H1 (cell line): ENCODE data around the gene TMEM151B. TPM values are rescaled to one million over a fixed set of nuclear protein-coding genes. Genes with fewer than 3 reads are reported as not detected.

Experiments used
- CTCF ChIA-PET: fragments of 300-600 bp; sonication (Branson Sonifier 250); formaldehyde crosslinking; loops from one replicate; lab custom pipeline; 2021; ENCODE audit not compliant: partially characterized antibody; lab: Charles Lee
- POLR2A ChIA-PET: fragments of 300-600 bp; sonication (Branson Sonifier 250); formaldehyde crosslinking; loops from one replicate; lab custom pipeline; 2021; ENCODE audit warnings: inconsistent platforms; ENCODE audit not compliant: partially characterized antibody; lab: Charles Lee
- DNase-seq, 2 experiments: peaks; one replicate each; pipeline versions ENCODE4 v3.0.0 to v3.0.0-alpha.2; 2010 to 2022; ENCODE audit warnings: low spot score in 2 of 2, low read depth in 1 of 2, mixed read lengths in 1 of 2
- FAIRE-seq: peaks from 2 replicates; lab custom pipeline; 2011; peaks lifted over from hg19 to GRCh38; lab: Jason Lieb, UNC
- H2AFZ ChIP-seq: 2 replicates; pipeline ENCODE4 v1.8.1; 2012; ENCODE audit warnings: low read length, inconsistent platforms
- H2AK5ac ChIP-seq: 2 replicates; pipeline ENCODE4 v1.6.1; 2013; ENCODE audit warnings: low read depth, low read length
- H2BK120ac ChIP-seq: replicated peaks from 2 replicates; pipeline ENCODE3; 2013; ENCODE audit warnings: low read depth, low read length, inconsistent platforms
- H2BK12ac ChIP-seq: 2 replicates; pipeline ENCODE4 v1.6.1; 2013; ENCODE audit warnings: low read depth, low read length
- H2BK15ac ChIP-seq: 2 replicates; pipeline ENCODE4 v1.6.1; 2013; ENCODE audit warnings: low read length
- H2BK20ac ChIP-seq: 2 replicates; pipeline ENCODE4 v1.6.1; 2013; ENCODE audit warnings: low read length
- H2BK5ac ChIP-seq: 2 replicates; pipeline ENCODE4 v1.6.1; 2013; ENCODE audit warnings: low read depth, low read length
- H3K14ac ChIP-seq: 2 replicates; pipeline ENCODE4 v1.6.1; 2013; ENCODE audit warnings: inconsistent platforms; ENCODE audit not compliant: insufficient read length
- H3K18ac ChIP-seq: 2 replicates; pipeline ENCODE4 v1.6.1; 2013; ENCODE audit warnings: low read length; ENCODE audit errors: extremely low read depth
- H3K23ac ChIP-seq: 2 replicates; pipeline ENCODE4 v1.6.1; 2013; ENCODE audit warnings: inconsistent platforms; ENCODE audit not compliant: insufficient read length
- H3K23me2 ChIP-seq: 2 replicates; pipeline ENCODE4 v1.6.1; 2013; ENCODE audit warnings: low read depth, low read length
- H3K27ac ChIP-seq: 2 replicates; pipeline ENCODE4 v1.6.1; 2011; ENCODE audit warnings: low read depth, low read length, inconsistent platforms
- H3K27me3 ChIP-seq, 4 experiments: replicated peaks in 1 of 4; 1 replicate in 1 of 4; 2 replicates in 3 of 4; pipeline versions ENCODE4 v1.6.1 to v1.8.1; 2011 to 2013; ENCODE audit warnings: low read length in 3 of 4, mild to moderate bottlenecking in 3 of 4, inconsistent platforms in 2 of 4, mixed read lengths in 2 of 4, moderate library complexity in 1 of 4; ENCODE audit not compliant: control insufficient read depth in 3 of 4, insufficient read depth in 3 of 4; ENCODE audit errors: extremely low read depth in 1 of 4
- H3K36me3 ChIP-seq, 4 experiments: 2 replicates each; pipeline versions ENCODE4 v1.6.1 to v1.8.1; 2011 to 2013; ENCODE audit warnings: mild to moderate bottlenecking in 4 of 4, low read length in 3 of 4, moderate library complexity in 2 of 4, control low read depth in 1 of 4, inconsistent platforms in 1 of 4; ENCODE audit not compliant: insufficient read depth in 4 of 4, control insufficient read depth in 2 of 4
- H3K4ac ChIP-seq: replicated peaks from 2 replicates; pipeline ENCODE3; 2013; ENCODE audit warnings: low read length, low read depth, mixed read lengths, inconsistent platforms; ENCODE audit not compliant: insufficient read length
- H3K4me1 ChIP-seq, 4 experiments: replicated peaks in 1 of 4; 1 replicate in 1 of 4; 2 replicates in 3 of 4; pipeline versions ENCODE4 v1.6.1 to v1.8.1; 2011 to 2013; ENCODE audit warnings: low read length in 3 of 4, inconsistent platforms in 2 of 4, mixed read lengths in 1 of 4; ENCODE audit not compliant: insufficient read depth in 4 of 4, control insufficient read depth in 3 of 4
- H3K4me2 ChIP-seq, 2 experiments: 2 replicates each; pipeline versions ENCODE4 v1.6.1 to v1.8.1; 2011 to 2013; ENCODE audit warnings: low read depth in 2 of 2, low read length in 2 of 2, control low read depth in 1 of 2, inconsistent platforms in 1 of 2, mild to moderate bottlenecking in 1 of 2; ENCODE audit not compliant: insufficient read depth in 1 of 2
- H3K4me3 ChIP-seq, 4 experiments: fragments of 200-600, 300-600 bp in 1 of 4; sonication (generic), shearing (Covaris generic), sonication (Bioruptor Twin) in 1 of 4; 2 replicates each; pipeline versions ENCODE4 v1.5.1 to v1.8.1; 2011 to 2016; ENCODE audit warnings: low read length in 4 of 4, low read depth in 3 of 4, control low read depth in 2 of 4, inconsistent platforms in 2 of 4, mild to moderate bottlenecking in 2 of 4, mixed read lengths in 1 of 4, moderate library complexity in 1 of 4; ENCODE audit not compliant: insufficient read depth in 2 of 4; ENCODE audit errors: extremely low read depth in 1 of 4
- H3K56ac ChIP-seq: replicated peaks from 2 replicates; pipeline ENCODE3; 2013; ENCODE audit warnings: low read depth, mild to moderate bottlenecking, mixed read lengths, low read length, inconsistent platforms; ENCODE audit not compliant: insufficient read length
- H3K79me1 ChIP-seq: 2 replicates; pipeline ENCODE4 v1.6.1; 2013; ENCODE audit warnings: low read depth, low read length, control low read depth
- H3K79me2 ChIP-seq, 2 experiments: 2 replicates each; pipeline versions ENCODE4 v1.6.1 to v1.8.1; 2012 to 2013; ENCODE audit warnings: low read length in 2 of 2, mild to moderate bottlenecking in 2 of 2, inconsistent platforms in 1 of 2; ENCODE audit not compliant: insufficient read depth in 2 of 2, control insufficient read depth in 1 of 2
- H3K9ac ChIP-seq, 4 experiments: replicated peaks in 1 of 4; 1 replicate in 1 of 4; 2 replicates in 3 of 4; pipeline versions ENCODE4 v1.6.1 to v1.8.1; 2011 to 2013; ENCODE audit warnings: low read depth in 3 of 4, low read length in 3 of 4, control low read depth in 2 of 4, mild to moderate bottlenecking in 2 of 4, moderate library complexity in 2 of 4, inconsistent platforms in 1 of 4; ENCODE audit errors: extremely low read depth in 1 of 4
- H3K9me3 ChIP-seq, 2 experiments: 2 replicates each; pipeline versions ENCODE4 v1.6.1 to v1.8.1; 2012 to 2013; ENCODE audit warnings: mild to moderate bottlenecking in 2 of 2, moderate library complexity in 2 of 2, control low read depth in 1 of 2, inconsistent platforms in 1 of 2, low read depth in 1 of 2, low read length in 1 of 2, mixed read lengths in 1 of 2; ENCODE audit not compliant: insufficient read depth in 2 of 2
- H4K20me1 ChIP-seq, 2 experiments: replicated peaks in 1 of 2; 2 replicates each; pipeline versions ENCODE3 to v1.8.1; 2011 to 2013; ENCODE audit warnings: inconsistent platforms in 2 of 2, low read length in 2 of 2, mild to moderate bottlenecking in 1 of 2; ENCODE audit not compliant: insufficient read depth in 2 of 2, control insufficient read depth in 1 of 2
- H4K5ac ChIP-seq: 2 replicates; pipeline ENCODE4 v1.6.1; 2013; ENCODE audit warnings: low read length, low read depth, mixed read lengths, inconsistent platforms; ENCODE audit not compliant: insufficient read length
- H4K8ac ChIP-seq: 2 replicates; pipeline ENCODE4 v1.8.0; 2013; ENCODE audit warnings: mild to moderate bottlenecking, moderate library complexity, low read length, inconsistent platforms; ENCODE audit not compliant: insufficient read depth; ENCODE audit errors: extremely low read depth
- H4K91ac ChIP-seq: replicated peaks from 2 replicates; pipeline ENCODE3; 2013; ENCODE audit warnings: low read length, mixed read lengths, inconsistent platforms; ENCODE audit not compliant: insufficient read length
- BCL11A ChIP-seq, 2 experiments: IDR thresholded peaks; one replicate each; pipeline ENCODE4 v1.6.1; 2011; ENCODE audit warnings: low read depth in 2 of 2, low read length in 2 of 2, mild to moderate bottlenecking in 2 of 2
- CHD2 ChIP-seq: IDR thresholded peaks from 2 replicates; pipeline ENCODE4 v1.6.1; 2012; ENCODE audit warnings: low read length, improper control_type of control experiment
- CTBP2 ChIP-seq: IDR thresholded peaks from 2 replicates; pipeline ENCODE4 v1.7.0; 2011; ENCODE audit warnings: borderline replicate concordance, mild to moderate bottlenecking, moderate library complexity, mixed read lengths, low read length; ENCODE audit not compliant: insufficient read depth, insufficient read length
- EZH2 ChIP-seq: fragments of 200-600 bp; sonication (generic); IDR thresholded peaks from 2 replicates; pipeline ENCODE4 v1.7.1; 2012; ENCODE audit warnings: low read depth, mild to moderate bottlenecking, moderate library complexity, low read length, inconsistent platforms; ENCODE audit not compliant: severe bottlenecking
- JUN ChIP-seq: IDR thresholded peaks from 2 replicates; pipeline ENCODE4 v1.6.1; 2011; ENCODE audit warnings: low read depth, mild to moderate bottlenecking, improper control_type of control experiment, low read length
- POU5F1 ChIP-seq: IDR thresholded peaks from 2 replicates; pipeline ENCODE4 v1.6.1; 2011; ENCODE audit warnings: low read depth, mild to moderate bottlenecking, low read length, moderate library complexity
- RXRA ChIP-seq: IDR thresholded peaks from 2 replicates; pipeline ENCODE4 v1.6.1; 2011; ENCODE audit warnings: low read depth, mild to moderate bottlenecking, low read length, moderate library complexity; ENCODE audit not compliant: insufficient read depth
- SP1 ChIP-seq: IDR thresholded peaks from 2 replicates; pipeline ENCODE4 v1.6.1; 2011; ENCODE audit warnings: low read depth, low read length
- SP4 ChIP-seq: IDR thresholded peaks from 2 replicates; pipeline ENCODE4 v1.6.1; 2012; ENCODE audit warnings: low read length, inconsistent platforms
- TAF7 ChIP-seq: optimal IDR thresholded peaks from 2 replicates; pipeline ENCODE3; 2011; ENCODE audit warnings: low read depth, mild to moderate bottlenecking, inconsistent platforms, low read length, moderate library complexity, borderline replicate concordance
- ZNF274 ChIP-seq: IDR thresholded peaks from 2 replicates; pipeline ENCODE4 v1.7.0; 2012; ENCODE audit warnings: low read length, borderline replicate concordance; ENCODE audit errors: extremely low read depth
- WGBS, 2 experiments: shearing (Covaris generic) in 1 of 2; methylation state at CpG; one replicate each; pipeline versions ENCODE4 v1.1.6 to v1.1.7; 2013 to 2015; ENCODE audit warnings: low lambda C conversion rate in 2 of 2, mixed read lengths in 2 of 2, inconsistent platforms in 1 of 2, low coverage in 1 of 2, missing lambda C conversion rate in 1 of 2; ENCODE audit not compliant: insufficient replicate concordance in 2 of 2, insufficient coverage in 1 of 2, insufficient read length in 1 of 2; ENCODE audit errors: extremely low coverage in 1 of 2, missing lambda C conversion rate in 1 of 2; 5-methylcytosine and 5-hydroxymethylcytosine counted together
- polyA plus RNA-seq, 7 experiments: library from polyadenylated mRNA; depleted of rRNA in 3 of 7; stranded (reverse) in 5 of 7; unstranded in 2 of 7; fragments of >200 nt in 5 of 7; fragments of 200-250 nt in 2 of 7; gene quantifications; 1 replicate in 5 of 7; 2 replicates in 1 of 7; 4 replicates in 1 of 7; pipeline versions ENCODE4 v1.2.1 to v1.2.3, GENCODE V29; 2011 to 2013; ENCODE audit warnings: missing spikeins in 2 of 7, mixed read lengths in 2 of 7
- total RNA-seq: library from RNA; stranded (reverse); fragmentation: NEBNext Ultra II Directional; extraction: Animal tissue kit (Norgen Biotek cat#: 25700); gene quantifications from 2 replicates; pipeline ENCODE4 v1.2.1, GENCODE V29; 2021

TMEM151B gene
- total and polyA plus RNA-seq, 2 of the 8 experiments (the other 6 are each of a cell fraction or from before 2014, with no cell fraction given) = 8.0 to 15.5 TPM

DNA sequence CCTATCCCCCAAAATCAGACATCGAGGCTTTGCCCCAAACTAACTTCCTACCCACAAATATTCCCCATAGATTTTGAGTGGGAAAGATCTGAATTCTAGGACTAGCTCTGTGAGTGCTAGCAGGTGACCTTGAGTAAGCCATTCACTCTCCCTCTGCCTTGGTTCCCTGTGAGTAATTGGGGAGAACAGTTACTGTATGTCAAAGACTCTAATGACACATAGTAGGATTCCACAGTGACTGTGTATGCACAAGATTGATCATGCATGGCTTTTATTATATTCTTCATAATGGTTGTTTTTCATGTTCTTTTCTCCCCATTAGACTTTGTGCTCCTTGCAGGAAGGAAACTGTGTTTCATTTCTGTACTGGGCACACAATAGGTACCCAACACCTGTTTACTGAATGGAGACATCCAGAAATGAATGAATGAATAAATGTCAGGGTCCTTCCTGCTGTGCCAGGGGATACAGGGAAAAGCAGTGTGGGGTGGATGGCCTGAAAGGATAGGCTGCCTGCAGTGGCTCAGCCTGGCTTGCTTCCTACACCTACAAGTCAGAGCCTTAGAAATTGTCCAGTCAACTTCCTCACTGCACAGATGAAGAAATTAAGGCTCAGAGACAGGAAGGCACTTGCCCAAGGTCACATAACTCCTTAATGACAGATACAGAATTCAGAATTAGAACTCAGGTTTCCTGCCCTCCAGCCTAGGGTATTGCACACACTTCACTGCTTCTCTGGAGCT is 901 bp upstream of the TMEM151B start:
- 93% methylated on average over 1 of the region's 1 CpG; no CpG with 5 or more reads in 1 of the 2 experiments for WGBS, 2 experiments
- Histone ChIP-seq H3K23me2 (peaks cover 13% of the 10 kb centered on the region), H3K18ac (no peak overlapping the region), H3K4me2 (peak overlapping the region; percentile 71 to 72; a peak in 3 of 4 replicates), H3K9ac (no peak overlapping the region), H2AK5ac (no peak overlapping the region), H3K4me3 (peak overlapping the region in 1 of 4 experiments; percentile 60; a peak in 3 of 8 replicates), H4K8ac (no peak overlapping the region), H4K5ac (no peak overlapping the region), H4K91ac (no peak overlapping the region), H3K4ac (no peak overlapping the region), H3K27me3 (peaks cover 0 to 3% (median 0%) of the 10 kb centered on the region in 4 experiments; a peak in 2 of 7 replicates), H3K56ac (no peak overlapping the region), H4K20me1 (peaks cover 0 to 1% of the 10 kb centered on the region in 2 experiments), H2BK12ac (peak overlapping the region; percentile 62; the same call in 1 of the 2 replicates), H2BK20ac (no peak overlapping the region), H3K36me3 (peaks cover 0 to 9% (median 0%) of the 10 kb centered on the region in 4 experiments; a peak in 3 of 8 replicates), H2BK5ac (no peak overlapping the region), H2AFZ (no peak overlapping the region), H3K9me3 (no peaks in the 10 kb centered on the region), H3K23ac (no peak overlapping the region), H3K14ac (no peak overlapping the region), H2BK120ac (no peak overlapping the region), H3K79me1 (no peaks in the 10 kb centered on the region; the same call in 1 of the 2 replicates), H3K27ac (no peak overlapping the region), H2BK15ac (no peak overlapping the region), H3K79me2 (peaks cover 0 to 4% of the 10 kb centered on the region in 2 experiments; a peak in 1 of 4 replicates), H3K4me1 (peaks cover 12 to 36% (median 15%) of the 10 kb centered on the region in 4 experiments)
- DNase-seq (no peak), FAIRE-seq (no peak)
- POLR2A ChIA-PET = interaction anchor here (1.3 to 12.0 kb wide), 13 partner anchors 9 to 73 kb away, joined by 3 to 138 read pairs (median 11); partner anchors contain the start of genes AARS2, HSP90AB1, SLC35B2 and SPATS1
- CTCF ChIA-PET = interaction anchor here (0.6 to 19.0 kb wide), 17 partner anchors 10 to 138 kb away, joined by 3 to 330 read pairs (median 13); partner anchors contain the start of genes AARS2, HSP90AB1, SLC35B2 and SPATS1
- TF ChIP-seq SP4 (no peak), SP1 (no peak), EZH2 (no peak), POU5F1 (no peak), CTBP2 (no peak), JUN (no peak), CHD2 (no peak), ZNF274 (no peak), TAF7 (no peak), BCL11A (IDR thresholded peaks at IDR 0.05; ENCODE audit: low read depth in 2 of 2, low read length in 2 of 2) (no peak), RXRA (no peak)
